NCI-H1092 (cell line): ENCODE measurements around the gene ARHGEF17.
A peak's percentile ranks its signal among the peaks of the same experiment; 100 is the strongest.

ENCODE experiments used
- DNase-seq: peaks from one replicate; lab custom pipeline; 2025; lab: John Stamatoyannopoulos, UW

Gene ARHGEF17

DNA sequence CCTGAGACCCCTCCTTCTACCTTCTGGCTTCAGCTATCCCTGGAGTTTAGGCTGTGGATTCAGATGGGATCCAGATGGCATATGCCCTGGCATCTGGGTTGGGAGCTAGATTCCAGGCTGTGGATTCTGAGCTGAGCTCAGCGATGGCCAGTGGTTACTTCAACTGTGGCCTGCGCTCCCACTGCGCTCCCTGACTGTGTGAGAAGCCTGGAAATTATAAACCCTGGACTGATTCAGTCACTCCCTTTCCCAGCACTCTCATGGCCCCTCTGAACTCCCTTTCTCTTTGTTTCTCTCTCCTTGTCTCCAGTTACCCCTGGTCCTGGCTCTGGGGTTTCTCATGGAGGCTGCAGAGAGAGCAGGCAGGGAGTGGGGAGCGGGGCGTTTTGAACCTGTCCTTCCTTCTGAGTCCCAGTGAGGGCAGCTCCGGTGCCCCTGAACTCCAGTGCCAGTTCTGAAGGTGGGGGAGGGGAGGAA is 4.8 kb downstream of the ARHGEF17 start:
- DNase-seq, result no peak

DNA sequence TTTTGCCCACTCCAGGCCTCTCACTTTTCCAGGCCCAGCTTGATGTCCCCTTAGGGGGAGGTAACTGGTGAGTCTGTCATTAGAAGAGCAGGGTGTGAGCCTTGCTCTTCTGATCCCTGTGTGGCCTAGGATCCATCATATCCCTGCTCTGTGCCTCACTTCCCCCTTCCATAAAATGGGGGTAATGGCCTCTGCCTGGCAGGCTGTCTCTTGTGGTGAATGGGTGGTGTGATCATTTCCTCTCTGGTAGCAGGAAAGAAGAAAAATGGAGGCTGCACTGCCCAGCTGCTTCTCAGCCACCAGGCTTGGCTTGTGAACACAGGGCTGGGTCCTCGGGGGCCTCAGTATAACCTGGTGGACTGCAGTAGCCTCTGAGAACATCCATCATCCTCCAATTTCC is 5.6 kb downstream of the ARHGEF17 start:
- no peak for DNase-seq

DNA sequence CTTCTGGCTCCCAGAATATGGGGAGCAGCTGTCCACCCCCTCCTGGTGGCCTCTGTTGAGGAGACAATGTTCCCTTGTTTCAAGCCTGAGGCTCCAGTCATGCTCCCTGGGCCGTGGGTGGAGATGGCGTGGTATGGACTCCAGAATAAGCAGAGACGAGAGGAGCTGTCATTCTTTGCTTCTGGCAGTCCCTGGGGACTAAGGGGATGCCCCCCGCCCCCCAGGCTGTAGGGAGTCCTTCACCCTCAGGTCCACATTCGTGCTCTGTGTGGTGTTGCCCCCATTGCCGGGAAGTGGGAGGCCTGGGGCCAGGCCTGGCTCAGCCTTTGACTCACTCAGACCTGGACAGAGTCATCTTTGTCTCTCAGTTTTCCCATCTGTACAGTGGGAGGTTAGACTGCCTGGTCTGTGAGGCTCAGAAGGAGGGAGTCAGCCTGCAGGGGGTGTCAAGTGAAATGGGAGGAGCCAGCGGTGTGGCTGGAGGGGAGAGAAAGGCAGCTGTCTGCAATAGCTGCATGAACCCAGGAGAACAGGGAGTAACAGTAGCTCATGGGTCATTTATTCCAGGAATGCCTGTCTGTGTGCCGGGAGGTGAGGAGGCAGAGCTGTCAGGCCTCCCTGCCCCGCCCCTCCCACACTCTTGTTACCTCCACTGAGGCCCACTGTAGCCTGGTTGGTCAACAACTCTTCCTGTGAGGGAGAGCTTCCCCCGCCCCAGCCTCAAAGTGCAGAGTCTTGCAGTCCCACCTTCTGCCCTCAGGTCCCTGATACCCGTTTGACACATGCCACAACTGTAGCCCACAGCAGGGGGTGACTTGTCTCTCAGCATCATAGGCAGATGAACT is 6.3 kb downstream of the ARHGEF17 start:
- no peak for DNase-seq

DNA sequence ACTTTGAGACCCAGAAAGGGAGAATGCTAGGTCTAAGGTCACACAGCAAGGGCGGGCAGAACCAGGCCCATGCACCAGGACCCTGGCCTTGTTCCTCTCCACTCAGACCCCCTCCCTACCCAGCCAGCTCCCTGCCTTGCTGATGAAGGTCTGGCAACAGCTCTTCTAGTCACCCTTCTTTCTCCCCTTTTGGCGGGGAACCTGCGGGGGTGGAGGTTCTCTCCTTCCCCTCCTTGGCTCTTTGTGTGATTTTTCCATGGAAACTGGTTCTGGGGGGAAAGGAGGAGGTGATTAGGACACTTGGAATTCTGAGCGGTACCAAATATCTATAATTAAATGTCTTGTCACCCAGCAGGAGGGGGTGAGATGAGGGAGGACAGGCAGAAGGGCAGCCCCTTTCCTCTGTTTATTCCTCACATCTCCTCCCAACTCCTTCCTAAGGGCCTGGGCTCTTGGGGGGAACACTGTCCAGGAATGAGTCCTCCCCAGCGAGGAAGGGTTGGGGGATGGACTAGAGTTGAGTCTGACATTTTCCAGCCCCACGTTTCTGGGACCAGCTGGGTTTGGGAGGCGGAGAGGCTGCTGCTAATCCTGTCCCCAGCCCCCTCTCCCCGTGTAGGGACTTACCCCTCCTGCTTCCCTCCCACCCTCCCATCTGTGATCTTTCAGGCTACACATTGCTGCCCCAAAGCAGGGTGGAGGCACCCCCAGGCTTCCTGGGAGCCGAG is 7.4 kb downstream of the ARHGEF17 start:
- no peak for DNase-seq

DNA sequence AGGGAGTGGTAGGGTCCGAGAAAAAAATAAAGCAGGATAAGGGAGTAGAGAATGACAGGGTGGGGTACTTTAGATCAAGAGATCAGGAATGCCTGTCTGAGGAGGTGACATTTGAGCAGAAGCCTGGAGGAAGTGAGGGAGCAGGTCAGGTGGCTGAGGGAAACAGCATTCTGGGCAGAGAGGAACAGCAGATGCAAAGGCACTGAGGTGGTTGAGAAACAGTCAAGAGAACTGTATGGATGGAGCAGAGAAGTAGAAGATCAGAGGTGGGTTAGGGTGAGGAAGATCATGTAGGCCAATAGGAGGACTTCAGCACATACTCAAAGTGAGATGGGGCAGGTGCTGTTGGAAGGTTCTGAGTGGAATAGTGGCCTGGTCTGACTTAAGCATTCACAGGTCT is 8.3 kb downstream of the ARHGEF17 start:
- no peak for DNase-seq

DNA sequence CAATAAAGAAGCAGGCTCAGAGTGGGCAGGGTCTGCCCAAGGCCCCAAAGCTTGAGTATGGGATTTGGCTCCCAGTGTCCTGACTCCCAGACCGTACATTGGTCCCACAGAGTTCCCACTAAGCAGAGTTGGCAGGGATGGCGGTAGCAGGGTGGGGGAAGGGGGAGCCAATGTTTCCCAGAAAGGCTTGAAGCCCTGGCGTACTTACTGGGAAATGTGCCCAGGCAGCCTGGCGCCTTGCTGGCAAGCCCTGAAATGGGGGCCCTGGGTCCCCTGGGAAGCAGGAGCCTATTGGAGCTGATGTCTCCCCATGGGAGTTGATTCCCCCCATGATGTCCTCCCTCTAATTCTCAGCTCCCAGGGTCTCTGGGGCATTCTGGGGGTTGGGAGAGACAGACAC is 9.3 kb downstream of the ARHGEF17 start:
- peak; percentile 79 for DNase-seq

DNA sequence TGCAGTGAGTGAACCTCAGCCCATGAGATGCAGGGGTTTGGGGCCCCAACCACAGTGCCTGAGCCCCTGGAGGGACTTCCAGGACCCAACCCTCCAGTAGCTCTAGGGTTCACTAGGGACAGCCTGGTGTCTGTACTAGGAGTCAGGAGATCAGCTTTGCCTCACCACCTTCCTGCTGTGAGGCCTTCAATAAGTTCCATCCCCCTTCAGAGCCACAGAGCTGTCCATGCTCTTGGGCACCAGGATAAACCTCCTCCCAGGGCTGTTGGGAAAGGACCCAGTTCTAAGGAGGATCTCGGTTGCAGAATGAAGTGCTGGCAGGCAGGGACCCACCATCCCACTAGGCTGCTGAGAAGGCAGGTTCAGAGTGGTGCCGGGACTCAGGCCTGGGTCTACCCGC is 9.7 kb downstream of the ARHGEF17 start:
- no peak for DNase-seq

DNA sequence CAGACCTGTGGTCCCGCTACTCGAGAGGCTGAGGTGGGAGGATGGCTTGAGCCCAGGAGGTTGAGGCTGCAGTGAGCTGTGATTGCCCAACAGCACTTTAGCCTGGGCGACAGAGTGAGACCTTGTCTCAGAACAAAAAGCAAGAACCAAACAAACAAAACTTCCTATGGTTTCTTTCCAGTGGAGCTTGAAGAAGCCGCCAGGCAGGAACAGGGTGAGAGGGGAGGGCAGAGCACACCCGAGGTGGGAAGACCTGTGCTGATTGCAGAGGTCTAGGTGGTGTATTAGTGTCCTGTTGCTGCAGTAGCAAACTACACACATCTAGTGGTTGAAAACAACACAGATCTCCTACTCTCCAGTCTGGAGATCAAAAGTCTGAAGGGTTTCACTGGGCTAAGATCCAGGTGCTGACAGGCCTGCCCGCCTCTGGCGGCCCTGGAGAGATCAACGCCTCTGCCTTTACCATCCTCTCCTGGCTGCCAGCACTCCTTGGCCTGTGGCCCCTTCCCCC is 10.5 kb downstream of the ARHGEF17 start:
- DNase-seq, result no peak

DNA sequence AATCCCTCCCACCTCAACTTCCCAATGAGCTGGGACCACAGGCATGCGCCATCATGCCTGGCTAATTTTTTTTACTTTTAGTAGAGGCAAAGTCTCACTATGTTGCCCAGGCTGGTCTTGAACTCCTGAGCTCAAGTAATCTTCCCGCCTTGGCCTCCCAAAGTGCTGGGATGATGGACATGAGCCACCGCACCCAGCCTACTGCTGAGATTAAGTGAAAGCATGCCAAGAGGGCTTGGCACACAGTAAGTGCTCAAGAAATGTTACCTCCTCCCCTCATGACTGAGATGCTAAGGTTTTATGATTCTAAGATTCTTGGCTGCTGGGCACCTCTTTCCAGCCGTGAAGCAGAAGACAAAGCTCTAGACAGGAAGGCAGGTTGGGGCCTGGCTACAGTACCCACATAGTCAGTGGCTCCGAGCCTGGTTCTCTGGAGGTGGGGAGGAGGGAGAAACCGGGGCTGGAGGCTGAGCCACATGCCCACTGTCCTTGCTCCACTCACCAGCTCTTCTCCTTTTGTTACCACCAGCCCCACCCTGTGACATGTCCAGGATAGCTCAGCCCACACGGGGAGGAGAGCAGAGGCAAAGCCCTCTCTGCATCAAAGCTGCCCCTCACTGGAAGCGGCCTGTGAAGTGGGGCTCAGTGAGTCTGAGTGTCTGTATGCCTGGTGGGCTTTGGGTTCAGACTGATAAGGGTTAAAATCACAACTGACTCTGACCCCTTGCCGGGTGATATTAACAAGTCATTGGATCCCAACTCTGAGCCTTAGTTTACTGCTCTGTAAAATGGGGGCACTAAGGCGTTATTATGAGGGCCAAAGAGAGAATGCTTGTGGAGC is 12.9 kb downstream of the ARHGEF17 start:
- DNase-seq, result no peak

DNA sequence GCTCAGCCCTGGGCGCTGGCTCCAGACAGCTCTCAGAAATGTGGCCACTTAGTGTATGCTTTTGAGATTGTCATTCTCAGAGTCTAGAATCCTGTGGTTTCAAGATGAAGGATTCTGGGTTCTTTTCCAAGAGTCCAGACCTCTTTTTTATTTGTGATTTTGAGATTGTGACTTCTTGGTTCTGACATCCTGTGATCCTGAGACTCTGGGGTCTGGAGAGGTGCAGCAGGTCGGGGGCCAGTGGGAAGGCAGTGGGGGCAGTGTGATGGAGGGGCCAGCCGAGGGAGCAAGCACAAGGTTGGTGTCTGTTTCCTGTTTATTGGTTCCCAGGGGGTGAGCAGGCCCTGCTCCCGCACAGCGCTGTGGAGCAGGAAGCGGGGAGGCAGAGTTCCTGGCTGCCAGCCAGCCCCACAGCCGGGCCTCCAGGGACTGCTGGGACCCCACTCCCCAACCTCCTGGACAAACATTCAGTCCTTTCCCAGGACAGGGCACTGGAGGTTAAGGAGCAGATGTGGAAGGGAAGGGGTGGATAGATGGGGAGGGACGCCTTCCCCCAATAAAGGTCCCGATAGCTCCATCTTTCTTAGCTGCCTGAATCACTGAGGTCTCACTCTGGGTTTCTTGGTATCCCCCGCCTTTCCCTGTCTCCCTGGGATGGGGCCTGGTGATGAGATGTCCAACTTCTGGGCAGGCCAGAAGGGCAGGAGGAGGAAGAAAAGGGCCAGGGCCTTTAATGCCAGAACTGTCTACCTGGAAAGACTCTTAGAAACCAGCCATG is 13.7 kb downstream of the ARHGEF17 start:
- peak; percentile 45 for DNase-seq

DNA sequence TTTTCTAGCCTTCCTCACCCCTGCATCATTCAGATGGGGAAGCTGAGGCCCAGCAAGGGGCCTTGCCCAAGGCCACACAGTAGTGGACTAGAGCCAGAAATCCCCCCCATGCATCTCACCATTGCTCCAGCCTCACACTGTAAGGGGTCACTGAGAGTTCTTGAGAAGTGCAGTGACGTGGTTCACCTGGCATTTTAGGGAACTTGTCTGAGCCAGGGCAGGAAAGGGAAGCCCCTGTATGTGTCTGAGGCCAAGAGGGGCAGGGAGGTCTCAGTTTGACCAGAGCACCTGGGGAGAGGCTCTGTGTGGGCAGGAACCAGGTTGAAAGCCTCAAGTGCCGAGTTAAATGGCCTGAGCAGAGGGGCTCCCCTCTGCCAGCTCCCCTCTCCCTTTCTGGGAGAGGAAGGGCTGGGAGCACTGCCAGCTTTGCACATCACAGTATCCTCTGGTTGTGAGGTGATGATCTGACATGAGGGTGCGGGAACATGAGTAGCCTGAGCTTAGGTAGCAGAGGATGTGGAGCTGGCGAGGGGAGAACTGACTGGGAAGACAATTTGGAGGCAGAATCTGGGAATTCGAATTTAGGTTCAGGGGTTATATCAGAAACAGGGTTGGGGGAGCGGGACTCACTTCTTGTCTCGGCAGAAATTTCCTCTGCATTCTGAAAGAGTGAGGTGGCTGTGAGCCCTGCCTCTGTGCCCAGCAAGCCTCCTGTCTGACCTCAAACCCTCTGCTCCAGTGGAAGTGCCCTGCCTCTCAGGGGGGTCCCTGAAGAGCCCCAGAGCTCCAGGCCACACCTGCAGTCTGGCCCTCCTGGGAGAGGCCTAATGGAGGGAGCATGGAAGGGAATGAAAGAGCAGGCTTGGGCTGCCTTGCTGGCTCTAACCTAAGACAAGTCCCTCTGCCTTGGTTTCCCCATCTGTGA is 14.6 kb downstream of the ARHGEF17 start:
- DNase-seq, result peak; percentile 68

DNA sequence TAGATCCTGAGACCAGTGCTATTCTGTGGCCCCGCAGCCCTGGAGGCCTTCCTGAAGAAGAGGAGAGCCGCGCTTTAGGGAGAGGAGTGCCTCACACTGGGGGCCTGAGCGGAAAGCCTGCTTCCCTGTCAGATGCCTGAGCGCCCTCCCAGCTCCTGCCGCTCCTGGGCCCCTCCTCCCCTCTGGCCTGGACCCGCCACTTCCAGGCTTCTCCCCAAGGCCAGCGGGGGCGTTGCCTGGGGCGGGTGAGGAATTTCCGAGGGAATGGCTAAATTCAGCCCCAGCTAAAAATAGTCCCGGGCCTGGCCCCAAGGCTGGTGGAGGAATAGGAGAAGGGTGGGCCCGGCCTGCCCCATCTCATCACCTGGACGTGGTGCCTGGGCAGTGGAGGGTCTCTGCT is 15.4 kb downstream of the ARHGEF17 start:
- no peak for DNase-seq

DNA sequence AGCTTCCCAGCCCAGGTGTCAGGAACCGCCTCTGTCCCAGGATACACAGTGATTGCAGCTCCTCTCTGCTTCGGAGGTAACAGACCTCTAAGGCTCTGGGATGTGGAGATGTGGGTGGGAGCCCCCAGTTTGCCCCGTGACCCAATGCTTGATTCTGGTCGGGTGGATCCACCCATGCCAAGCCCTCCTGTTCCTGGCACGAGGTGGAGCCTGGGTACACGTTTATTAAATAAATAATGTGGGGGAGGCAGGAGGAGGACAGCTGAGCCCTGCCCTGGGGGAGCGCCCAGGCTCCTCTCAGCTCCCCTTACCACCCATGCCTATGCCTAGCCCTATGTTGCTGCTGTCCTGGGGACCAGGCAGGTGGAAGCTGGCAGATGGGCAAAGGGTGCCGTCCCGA is 16.0 kb downstream of the ARHGEF17 start:
- DNase-seq, result no peak

DNA sequence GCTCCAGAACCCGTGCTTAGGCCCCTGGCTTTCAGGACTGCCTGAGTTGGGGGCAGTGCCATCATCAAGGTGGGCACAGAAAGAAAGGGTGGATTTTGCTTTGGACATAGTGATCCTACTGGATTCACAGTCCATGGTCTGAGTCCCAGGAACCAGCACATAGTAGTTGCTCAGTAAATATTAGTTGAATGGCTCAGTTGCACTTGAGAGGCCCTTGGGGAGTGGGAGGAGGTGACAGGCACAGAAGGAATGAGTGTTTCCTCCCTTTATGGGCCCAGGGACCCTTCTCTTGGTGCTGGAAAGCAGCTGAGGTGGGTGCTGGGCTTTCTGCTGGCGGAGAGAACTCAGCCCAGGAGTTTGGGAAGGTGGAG is 16.6 kb downstream of the ARHGEF17 start:
- DNase-seq, result no peak

DNA sequence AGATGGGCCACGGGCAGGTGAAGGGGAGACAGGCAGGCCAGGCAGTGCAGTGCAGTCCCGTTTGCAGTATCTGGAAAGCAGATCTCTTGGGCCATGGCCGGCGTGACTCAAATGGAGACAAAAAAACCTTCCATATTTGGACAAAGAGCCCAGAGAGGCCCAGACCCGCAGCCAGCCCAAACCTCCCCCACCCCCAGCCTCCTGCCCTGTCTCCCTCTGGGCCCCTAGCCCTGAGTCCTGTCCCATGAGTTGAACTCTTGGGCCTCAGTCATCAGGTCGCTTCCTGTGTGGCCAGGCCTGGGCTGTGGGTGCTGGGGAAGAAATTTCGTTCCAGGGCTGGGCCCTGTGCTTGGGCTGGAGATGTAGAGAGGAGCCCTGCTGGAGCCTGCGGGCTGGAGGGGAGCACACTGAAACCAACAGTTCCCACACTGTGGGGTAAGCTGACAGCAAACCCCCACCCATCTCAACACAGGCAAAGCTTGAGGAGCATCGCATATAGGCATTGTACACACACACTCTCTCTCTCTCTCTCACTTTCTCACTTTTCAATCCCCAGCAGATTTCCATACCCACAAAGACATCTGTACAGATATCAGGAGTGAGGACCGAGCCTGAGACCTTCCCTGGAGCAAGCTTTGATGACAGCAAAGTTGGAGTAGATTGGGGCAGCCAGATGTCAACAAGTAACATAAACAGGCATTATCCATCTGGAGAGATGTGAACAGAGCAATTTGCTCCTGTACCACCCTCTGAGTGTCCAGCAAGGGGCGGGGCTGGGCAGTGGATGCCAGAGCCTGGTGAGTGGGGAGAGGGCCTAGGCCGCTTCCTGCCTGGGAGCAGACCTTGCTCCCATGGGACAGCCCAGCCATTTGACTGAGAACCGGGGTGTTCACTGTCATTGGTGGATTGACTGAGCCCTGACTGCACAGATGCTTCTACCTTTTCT is 17.2 kb downstream of the ARHGEF17 start:
- DNase-seq, result no peak

DNA sequence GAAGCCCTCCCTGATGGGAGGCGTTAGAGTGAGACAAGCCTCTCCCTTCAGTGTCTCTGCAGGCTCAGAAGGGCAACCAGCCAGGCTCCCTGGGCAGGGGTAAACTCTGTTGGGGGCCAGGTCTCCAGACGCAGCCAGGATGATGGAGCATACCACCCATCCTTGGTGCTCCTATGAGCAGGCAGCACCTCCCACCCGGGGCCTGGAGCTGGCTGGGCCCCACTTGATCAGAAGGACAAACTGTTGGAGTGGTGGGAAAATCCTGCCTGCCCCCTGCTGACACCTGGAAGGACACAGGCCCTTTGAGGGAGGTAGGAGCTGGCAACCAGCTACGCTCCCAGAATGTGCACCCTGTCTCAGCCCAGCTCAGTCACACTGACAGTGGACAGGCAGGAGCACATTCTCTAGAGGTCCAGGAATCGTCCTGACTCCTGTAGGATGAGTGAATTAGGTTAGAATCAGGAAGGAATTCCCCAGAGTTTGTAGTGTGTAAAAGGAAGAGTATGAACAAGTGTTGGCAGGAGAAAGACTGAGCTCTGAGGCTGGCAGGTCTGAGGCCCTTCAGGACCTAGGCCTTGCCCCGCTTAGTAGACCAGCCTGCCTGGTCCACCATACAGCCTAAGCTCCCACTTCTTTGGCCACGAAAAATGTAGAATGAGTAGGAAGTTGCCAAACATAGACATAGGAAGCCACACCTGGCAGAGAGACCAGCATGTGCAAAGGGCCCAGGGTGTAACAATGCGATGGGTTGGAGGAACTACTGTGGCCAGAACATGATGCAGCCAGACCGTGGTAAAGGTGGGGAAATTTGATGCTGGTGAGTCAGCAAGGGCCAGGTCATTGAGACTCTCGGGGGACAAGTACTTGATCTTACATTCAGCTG is 19.1 kb downstream of the ARHGEF17 start:
- DNase-seq, result no peak

DNA sequence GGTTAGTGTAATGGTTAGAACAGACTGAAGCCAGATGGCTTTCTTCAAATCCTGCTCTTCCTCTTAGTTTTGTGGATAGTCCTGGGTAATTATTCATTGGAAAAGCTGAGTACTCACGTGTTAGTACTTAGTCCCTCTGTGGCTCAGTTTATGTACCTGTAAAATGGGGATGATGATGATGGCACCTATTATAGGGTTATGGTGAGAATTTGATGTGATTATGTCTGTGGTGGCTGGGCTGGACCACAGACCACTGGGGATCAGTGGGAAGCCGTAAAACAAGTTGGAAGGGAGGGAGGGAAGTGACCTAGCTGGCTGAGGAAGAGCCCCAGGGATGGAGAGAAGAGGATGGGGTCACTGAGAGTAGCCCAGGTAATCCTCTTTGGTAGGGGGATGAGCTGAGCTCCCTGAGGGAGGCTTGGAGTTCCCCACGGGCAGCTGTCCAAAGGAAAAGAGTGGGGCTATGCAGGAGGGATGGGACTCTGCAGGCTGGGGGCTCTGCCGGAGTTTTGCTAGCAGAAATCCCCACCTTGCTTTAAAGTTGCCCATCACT is 19.8 kb downstream of the ARHGEF17 start:
- DNase-seq, result no peak

DNA sequence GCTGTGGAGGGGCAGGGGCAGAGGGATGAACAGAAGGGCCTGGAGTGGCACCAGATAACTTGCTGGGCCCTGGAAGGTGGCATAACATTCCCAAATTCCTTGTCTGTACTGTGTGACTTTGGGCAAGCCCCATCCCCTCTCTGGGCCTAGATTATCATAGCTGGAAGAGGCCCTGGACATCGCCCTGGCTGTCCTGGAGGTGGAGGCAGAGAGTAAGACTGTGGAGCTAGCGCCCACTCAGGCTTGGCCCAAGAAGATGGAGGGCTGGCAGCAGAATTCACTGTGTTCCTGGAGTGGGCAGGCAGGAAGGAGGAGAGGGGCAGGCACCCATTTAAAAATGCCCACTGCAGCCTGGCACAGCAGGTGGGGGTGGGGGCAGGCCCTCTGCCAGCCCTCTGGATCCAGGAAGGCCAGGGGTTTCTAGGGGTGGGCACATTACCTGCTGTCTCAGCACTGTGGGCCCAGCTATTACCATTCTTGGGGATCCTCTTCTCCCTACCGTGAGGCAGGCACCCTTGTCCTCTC is 22.6 kb downstream of the ARHGEF17 start:
- no peak for DNase-seq
